NT2/D1 (cell line): ENCODE measurements around the gene ZNF765.
"Not testable (repeated sequence)": the region's sequence is repeated elsewhere in the genome, so short reads cannot be mapped to it uniquely, and the experiment has no call there.

Experiments used
- SUZ12 ChIP-seq: IDR thresholded peaks from 2 replicates; pipeline ENCODE4 v1.6.1; 2011; ENCODE audit not compliant: insufficient read length, insufficient read depth; ENCODE audit errors: extremely low read depth
- YY1 ChIP-seq: IDR thresholded peaks from 2 replicates; pipeline ENCODE4 v1.6.1; 2011; ENCODE audit not compliant: insufficient read length, insufficient read depth
- ZNF274 ChIP-seq: IDR thresholded peaks from 2 replicates; pipeline ENCODE4 v1.6.1; 2011; ENCODE audit warnings: mild to moderate bottlenecking, low read depth, low read length

GRCh38 chr19:53395840-53396524 lies 1.0 kb downstream of the ZNF765 start:
- not testable (repeated sequence) for TF ChIP-seq YY1, SUZ12, ZNF274
